GM12872 (cell line): ENCODE measurements around the gene POU3F1.
A peak's percentile ranks its signal among the peaks of the same experiment; 100 is the strongest.

Experiments
- CTCF ChIP-seq: IDR thresholded peaks from 3 replicates; pipeline ENCODE4 v1.5.1; 2011; ENCODE audit warnings: low read depth, mild to moderate bottlenecking, low read length, moderate library complexity; ENCODE audit not compliant: insufficient read depth

Gene POU3F1

GRCh38 chr1:38021969-38022368 lies 24.6 kb downstream of the POU3F1 start:
- TF ChIP-seq CTCF = no peak

GRCh38 chr1:38020396-38020795 lies 26.2 kb downstream of the POU3F1 start:
- no peak for TF ChIP-seq CTCF

GRCh38 chr1:38018864-38019343 lies 27.7 kb downstream of the POU3F1 start:
- peak; percentile 52; the same call in 2 of the 3 replicates for TF ChIP-seq CTCF

- no peak for TF ChIP-seq CTCF
Measured at GRCh38 chr1:38015978-38016725, 30.4 kb downstream of the POU3F1 start.

- no peak for TF ChIP-seq CTCF
Measured at GRCh38 chr1:38014724-38015424, 31.7 kb downstream of the POU3F1 start.

- TF ChIP-seq CTCF = no peak
Measured at GRCh38 chr1:38014171-38014570, 32.4 kb downstream of the POU3F1 start.

- TF ChIP-seq CTCF = no peak
Measured at GRCh38 chr1:38013227-38013622, 33.4 kb downstream of the POU3F1 start.
